ENCODE results near the gene EREG.
"Not testable (repeated sequence)": the region's sequence is repeated elsewhere in the genome, so short reads cannot be mapped to it uniquely, and the experiment has no call there.

Gene EREG

GRCh38 chr4:74391346-74391745 lies 26.4 kb downstream of the EREG start:
- DNase-seq: no peak

GRCh38 chr4:74391890-74392475 lies 27.0 kb downstream of the EREG start:
- DNase-seq: no peak

- DNase-seq: no peak
Measured at GRCh38 chr4:74394476-74395136, 29.7 kb downstream of the EREG start.

GRCh38 chr4:74395633-74396032 lies 30.7 kb downstream of the EREG start:
- DNase-seq: no peak

GRCh38 chr4:74397748-74398426 lies 32.9 kb downstream of the EREG start:
- DNase-seq: peak in 1 of 2 donors; percentile 47

GRCh38 chr4:74398894-74399589 lies 34.1 kb downstream of the EREG start:
- not testable (repeated sequence) for DNase-seq

GRCh38 chr4:74400395-74400794 lies 35.5 kb downstream of the EREG start:
- DNase-seq: no peak

GRCh38 chr4:74402692-74403456 lies 37.9 kb downstream of the EREG start:
- no peak for DNase-seq

- DNase-seq: no peak
Measured at GRCh38 chr4:74407891-74408290, 42.9 kb downstream of the EREG start.

GRCh38 chr4:74408639-74409038 lies 43.7 kb downstream of the EREG start:
- no peak for DNase-seq

- DNase-seq: no peak
Measured at GRCh38 chr4:74410272-74410671, 45.3 kb downstream of the EREG start.

GRCh38 chr4:74412225-74412624 lies 47.3 kb downstream of the EREG start:
- no peak for DNase-seq

- no peak for DNase-seq
Measured at GRCh38 chr4:74413265-74413664, 48.3 kb downstream of the EREG start.

GRCh38 chr4:74414149-74414809 lies 49.3 kb downstream of the EREG start:
- DNase-seq: no peak

- no peak for DNase-seq
Measured at GRCh38 chr4:74415602-74416300, 50.8 kb downstream of the EREG start.

- no peak for DNase-seq
Measured at GRCh38 chr4:74418063-74418670, 53.2 kb downstream of the EREG start.

GRCh38 chr4:74420863-74421262 lies 55.9 kb downstream of the EREG start:
- no peak for DNase-seq

- no peak for DNase-seq
Measured at GRCh38 chr4:74423104-74423503, 58.2 kb downstream of the EREG start.

GRCh38 chr4:74424111-74424510 lies 59.2 kb downstream of the EREG start:
- DNase-seq: no peak

GRCh38 chr4:74426101-74426500 lies 61.2 kb downstream of the EREG start:
- no peak for DNase-seq

- DNase-seq: no peak
Measured at GRCh38 chr4:74428276-74428675, 63.3 kb downstream of the EREG start.
